ENCODE measurements around the gene SYNRG. TPM values are rescaled to one million over a fixed set of nuclear protein-coding genes. Genes with fewer than 3 reads are reported as not detected.
A peak's percentile ranks its signal among the peaks of the same experiment; 100 is the strongest.

Gene SYNRG
- total RNA-seq, 2 donors from 2014 or later: 33.0 to 34.8 TPM

- no peaks in the 10 kb centered on the region for H3K27me3 ChIP-seq (replicated peaks; ENCODE audit: insufficient read depth)
- no peaks in the 10 kb centered on the region for H3K9me3 ChIP-seq
- WGBS: 95% methylated on average over 8 of the region's 8 CpGs
- no peak overlapping the region for H3K27ac ChIP-seq
- DNase-seq (ENCODE audit: low spot score): no peak
- TF ChIP-seq POLR2A (IDR thresholded peaks at IDR 0.05) (no peak), POLR2AphosphoS5 (IDR thresholded peaks at IDR 0.05) (no peak)
- TF ChIP-seq, protein P1, sequence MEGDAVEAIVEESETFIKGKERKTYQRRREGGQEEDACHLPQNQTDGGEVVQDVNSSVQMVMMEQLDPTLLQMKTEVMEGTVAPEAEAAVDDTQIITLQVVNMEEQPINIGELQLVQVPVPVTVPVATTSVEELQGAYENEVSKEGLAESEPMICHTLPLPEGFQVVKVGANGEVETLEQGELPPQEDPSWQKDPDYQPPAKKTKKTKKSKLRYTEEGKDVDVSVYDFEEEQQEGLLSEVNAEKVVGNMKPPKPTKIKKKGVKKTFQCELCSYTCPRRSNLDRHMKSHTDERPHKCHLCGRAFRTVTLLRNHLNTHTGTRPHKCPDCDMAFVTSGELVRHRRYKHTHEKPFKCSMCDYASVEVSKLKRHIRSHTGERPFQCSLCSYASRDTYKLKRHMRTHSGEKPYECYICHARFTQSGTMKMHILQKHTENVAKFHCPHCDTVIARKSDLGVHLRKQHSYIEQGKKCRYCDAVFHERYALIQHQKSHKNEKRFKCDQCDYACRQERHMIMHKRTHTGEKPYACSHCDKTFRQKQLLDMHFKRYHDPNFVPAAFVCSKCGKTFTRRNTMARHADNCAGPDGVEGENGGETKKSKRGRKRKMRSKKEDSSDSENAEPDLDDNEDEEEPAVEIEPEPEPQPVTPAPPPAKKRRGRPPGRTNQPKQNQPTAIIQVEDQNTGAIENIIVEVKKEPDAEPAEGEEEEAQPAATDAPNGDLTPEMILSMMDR (IDR thresholded peaks at IDR 0.05): no peak
- peaks cover 14 to 29% of the 10 kb centered on the region in 2 donors for H3K36me3 ChIP-seq
- intact Hi-C loops (cut with DNase I): no loop called here
- no peaks in the 10 kb centered on the region for H3K4me1 ChIP-seq (replicated peaks)
- H3K4me3 ChIP-seq: no peak overlapping the region
Observed at GRCh38 chr17:37538981-37539659, 70.1 kb downstream of the SYNRG start.

DNA sequence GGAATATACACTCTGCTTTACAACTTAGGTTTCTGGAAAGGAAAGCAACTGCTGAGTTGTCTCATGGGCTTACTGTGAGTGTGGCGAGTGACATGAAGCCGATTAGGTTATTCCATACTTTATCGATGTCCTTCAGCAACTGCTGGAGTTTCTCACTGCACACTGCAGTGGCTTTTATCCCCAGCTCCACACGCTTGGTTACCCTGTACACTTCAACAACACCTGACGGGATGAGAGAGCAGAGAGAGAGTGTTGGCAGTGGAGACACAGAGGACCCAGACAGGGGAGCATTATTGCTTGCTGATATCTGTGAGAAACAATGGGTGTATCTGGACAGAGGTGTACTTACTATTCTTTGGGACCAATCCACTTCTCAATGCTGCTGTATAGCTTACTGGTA is 73.3 kb downstream of the SYNRG start:
- H3K36me3 ChIP-seq: peaks cover 7 to 26% of the 10 kb centered on the region in 2 donors
- no peak for DNase-seq (ENCODE audit: low spot score)
- no peaks in the 10 kb centered on the region for H3K27me3 ChIP-seq (replicated peaks; ENCODE audit: insufficient read depth)
- H3K4me1 ChIP-seq (replicated peaks): no peaks in the 10 kb centered on the region
- TF ChIP-seq POLR2AphosphoS5 (IDR thresholded peaks at IDR 0.05): no peak
- no peak for TF ChIP-seq POLR2A (IDR thresholded peaks at IDR 0.05)
- TF ChIP-seq, protein P1 (IDR thresholded peaks at IDR 0.05): no peak
- no peak overlapping the region for H3K27ac ChIP-seq
- no peak overlapping the region for H3K4me3 ChIP-seq
- no peaks in the 10 kb centered on the region for H3K9me3 ChIP-seq
- intact Hi-C loops (cut with DNase I): no loop called here
- 87% methylated on average over 5 of the region's 5 CpGs for WGBS

DNA sequence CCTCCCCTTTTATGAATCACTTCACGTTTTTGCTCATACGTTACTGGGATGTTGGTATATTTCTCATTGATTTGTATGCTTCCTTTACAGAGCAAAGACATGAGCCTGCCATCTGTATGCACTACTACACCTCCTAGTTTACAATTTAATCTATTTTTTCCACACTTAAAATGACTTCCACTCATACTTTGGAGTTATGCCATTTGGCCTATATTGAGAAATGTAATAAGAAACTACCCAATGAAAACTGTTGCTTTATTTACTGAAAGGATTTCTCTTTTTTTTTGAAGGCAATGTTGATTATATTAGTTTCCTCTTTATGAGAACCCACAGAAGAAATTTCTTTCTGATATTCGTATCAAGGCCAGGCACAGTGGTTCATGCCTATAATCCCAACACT is 76.5 kb downstream of the SYNRG start:
- intact Hi-C loops (cut with DNase I): no loop called here
- Histone ChIP-seq H3K27ac (no peak overlapping the region), H3K27me3 (replicated peaks; ENCODE audit: insufficient read depth) (no peaks in the 10 kb centered on the region), H3K4me3 (no peak overlapping the region), H3K4me1 (replicated peaks) (no peaks in the 10 kb centered on the region), H3K9me3 (no peaks in the 10 kb centered on the region), H3K36me3 (peaks cover 0 to 14% of the 10 kb centered on the region in 2 donors)
- WGBS: 86% methylated on average over 3 of the region's 3 CpGs
- no peak for TF ChIP-seq POLR2AphosphoS5 (IDR thresholded peaks at IDR 0.05)
- no peak for TF ChIP-seq POLR2A (IDR thresholded peaks at IDR 0.05)
- TF ChIP-seq, protein P1 (IDR thresholded peaks at IDR 0.05): no peak
- DNase-seq (ENCODE audit: low spot score): no peak

GRCh38 chr17:37530420-37530819 is 78.8 kb downstream of the SYNRG start:
- TF ChIP-seq POLR2A (IDR thresholded peaks at IDR 0.05) (no peak), POLR2AphosphoS5 (IDR thresholded peaks at IDR 0.05) (no peak)
- TF ChIP-seq, protein P1 (IDR thresholded peaks at IDR 0.05): no peak
- Histone ChIP-seq H3K4me3 (no peak overlapping the region), H3K36me3 (no peaks in the 10 kb centered on the region), H3K4me1 (replicated peaks) (no peaks in the 10 kb centered on the region), H3K27me3 (replicated peaks; ENCODE audit: insufficient read depth) (no peaks in the 10 kb centered on the region), H3K9me3 (no peaks in the 10 kb centered on the region), H3K27ac (no peak overlapping the region)
- 85% methylated on average over 4 of the region's 4 CpGs for WGBS
- intact Hi-C loops (cut with DNase I): no loop called here
- DNase-seq (ENCODE audit: low spot score): no peak

GRCh38 chr17:37527249-37527851 is 81.9 kb downstream of the SYNRG start:
- peak; percentile 37 for DNase-seq (ENCODE audit: low spot score)
- Histone ChIP-seq H3K36me3 (no peaks in the 10 kb centered on the region), H3K4me1 (replicated peaks) (no peaks in the 10 kb centered on the region), H3K9me3 (no peaks in the 10 kb centered on the region), H3K27me3 (replicated peaks; ENCODE audit: insufficient read depth) (no peaks in the 10 kb centered on the region), H3K4me3 (no peak overlapping the region), H3K27ac (no peak overlapping the region)
- TF ChIP-seq POLR2A (IDR thresholded peaks at IDR 0.05) (no peak), POLR2AphosphoS5 (IDR thresholded peaks at IDR 0.05) (peak; percentile 17)
- TF ChIP-seq, protein P1 (IDR thresholded peaks at IDR 0.05): peak in 3 of 4 experiments; percentile 55 to 73 (median 72)
- WGBS: 52% methylated on average over 5 of the region's 5 CpGs
- intact Hi-C loops (cut with DNase I): no loop called here
